HG03442 (cell line): ENCODE measurements around the gene DDX19B.
"Not testable (repeated sequence)": the region's sequence is repeated elsewhere in the genome, so short reads cannot be mapped to it uniquely, and the experiment has no call there.

Source experiments
- ATAC-seq: cut with Tn5 transposase; IDR thresholded peaks from one replicate; pipeline ENCODE4 v1.9.1; 2021; ENCODE audit warnings: mild to moderate bottlenecking, moderate library complexity; ENCODE audit not compliant: unreplicated experiment

Gene DDX19B

DNA sequence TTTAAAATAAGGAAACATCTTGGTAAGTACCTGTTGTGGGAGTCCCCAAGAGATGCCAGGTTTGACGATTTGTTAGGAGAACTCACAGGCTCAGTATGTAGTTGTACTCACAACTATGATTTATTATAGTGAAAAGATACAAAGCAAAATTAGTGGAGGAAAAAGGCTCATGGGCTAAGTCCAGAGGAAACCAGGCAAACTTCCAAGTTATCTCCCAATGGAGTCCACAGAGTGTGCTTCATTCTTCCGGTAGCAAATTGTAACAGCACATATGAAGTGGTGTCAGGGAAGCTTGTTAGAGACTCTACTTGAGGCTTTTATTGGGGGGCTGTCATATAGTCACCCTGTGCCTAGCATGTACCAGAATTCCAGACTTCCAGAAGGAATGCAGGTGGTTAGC is 50.0 kb downstream of the DDX19B start:
- ATAC-seq: no peak

DNA sequence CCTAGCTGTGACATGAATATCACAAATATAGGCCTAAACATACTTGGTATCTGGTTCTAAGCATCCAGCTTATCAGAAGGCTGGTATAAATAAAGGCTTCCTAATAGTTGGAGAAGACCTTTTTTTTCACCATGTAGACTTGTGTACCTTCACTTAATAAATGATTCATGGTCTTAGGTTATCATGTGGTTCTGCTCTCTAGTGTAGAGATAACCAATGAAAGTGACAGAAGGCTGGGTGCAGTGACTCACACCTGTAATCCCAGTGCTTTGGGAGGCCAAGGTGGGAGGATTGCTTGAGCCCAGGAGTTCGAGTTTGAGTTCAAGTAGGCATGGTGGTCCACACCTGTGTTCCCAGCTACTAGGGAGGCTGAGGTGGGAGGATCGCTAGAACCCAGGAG is 50.8 kb downstream of the DDX19B start:
- no peak for ATAC-seq

DNA sequence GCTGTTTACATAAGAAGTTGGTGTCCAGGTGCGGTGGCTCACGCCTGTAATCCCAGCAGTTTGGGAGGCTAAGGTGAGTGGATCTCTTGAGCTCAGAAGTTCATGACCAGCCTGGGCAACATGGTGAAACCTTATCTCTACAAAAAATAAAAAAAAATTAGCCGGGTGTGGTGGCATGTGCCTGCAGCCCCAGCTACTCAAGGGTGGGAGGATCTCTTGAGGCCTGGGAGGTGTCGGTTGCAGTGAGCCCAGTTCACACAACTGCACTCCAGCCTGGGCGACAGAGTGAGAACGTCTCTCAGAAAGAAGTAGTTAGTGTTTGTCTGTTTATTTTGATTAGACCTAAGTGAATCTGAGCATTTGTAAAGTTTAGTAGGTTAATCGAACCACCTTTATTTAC is 60.6 kb downstream of the DDX19B start:
- no peak for ATAC-seq

DNA sequence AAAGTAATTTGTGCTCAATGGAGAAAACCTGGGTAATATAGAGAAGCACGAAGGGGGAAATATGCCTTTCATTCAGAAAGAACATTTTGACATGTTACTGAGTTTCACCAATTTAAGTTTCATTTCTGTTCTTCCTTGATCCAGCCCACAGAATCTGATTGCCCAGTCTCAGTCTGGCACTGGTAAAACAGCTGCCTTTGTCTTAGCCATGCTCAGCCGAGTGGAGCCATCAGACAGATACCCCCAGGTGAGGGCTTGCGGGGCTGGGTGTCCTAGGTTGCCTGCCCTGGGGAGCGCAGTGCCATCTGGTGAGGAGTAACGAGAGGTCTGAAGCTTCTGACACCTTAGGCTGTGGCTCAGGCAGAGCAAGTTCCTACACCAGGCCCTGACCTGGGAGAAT is 65.4 kb downstream of the DDX19B start:
- no peak for ATAC-seq

DNA sequence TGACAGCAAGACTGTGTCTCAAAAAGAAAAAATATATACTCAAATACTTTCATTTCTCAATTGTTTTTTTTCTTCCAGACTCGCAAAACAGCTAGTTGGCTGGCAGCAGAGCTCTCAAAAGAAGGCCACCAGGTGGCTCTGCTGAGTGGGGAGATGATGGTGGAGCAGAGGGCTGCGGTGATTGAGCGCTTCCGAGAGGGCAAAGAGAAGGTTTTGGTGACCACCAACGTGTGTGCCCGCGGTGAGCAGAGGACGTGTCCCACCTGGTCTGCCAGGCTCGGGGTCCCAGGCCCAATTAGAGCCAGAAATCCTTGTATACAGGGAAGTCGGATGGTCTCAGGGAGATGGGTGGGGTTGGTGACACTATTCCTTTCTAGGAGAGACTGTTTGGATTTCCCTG is 71.2 kb downstream of the DDX19B start:
- not testable (repeated sequence) for ATAC-seq

DNA sequence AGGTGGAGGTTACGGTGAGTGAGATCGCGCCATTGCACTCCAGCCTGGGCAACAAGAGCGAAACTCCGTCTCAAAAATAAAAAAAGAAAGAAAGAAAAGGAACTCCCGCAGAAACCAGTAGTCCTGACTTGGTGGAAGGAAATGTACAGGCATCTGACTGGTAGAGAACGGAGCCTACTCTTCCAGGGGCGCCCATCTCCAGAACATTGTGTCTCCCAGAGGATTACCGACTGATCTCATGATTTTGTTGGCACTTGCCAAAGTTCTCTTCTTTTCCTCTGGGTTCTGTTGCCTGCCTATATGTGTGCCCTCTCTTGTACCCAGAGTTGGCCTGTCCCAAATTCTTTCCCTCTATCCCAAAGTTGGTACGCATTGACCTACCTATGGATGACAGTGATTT is 71.9 kb downstream of the DDX19B start:
- no peak for ATAC-seq

DNA sequence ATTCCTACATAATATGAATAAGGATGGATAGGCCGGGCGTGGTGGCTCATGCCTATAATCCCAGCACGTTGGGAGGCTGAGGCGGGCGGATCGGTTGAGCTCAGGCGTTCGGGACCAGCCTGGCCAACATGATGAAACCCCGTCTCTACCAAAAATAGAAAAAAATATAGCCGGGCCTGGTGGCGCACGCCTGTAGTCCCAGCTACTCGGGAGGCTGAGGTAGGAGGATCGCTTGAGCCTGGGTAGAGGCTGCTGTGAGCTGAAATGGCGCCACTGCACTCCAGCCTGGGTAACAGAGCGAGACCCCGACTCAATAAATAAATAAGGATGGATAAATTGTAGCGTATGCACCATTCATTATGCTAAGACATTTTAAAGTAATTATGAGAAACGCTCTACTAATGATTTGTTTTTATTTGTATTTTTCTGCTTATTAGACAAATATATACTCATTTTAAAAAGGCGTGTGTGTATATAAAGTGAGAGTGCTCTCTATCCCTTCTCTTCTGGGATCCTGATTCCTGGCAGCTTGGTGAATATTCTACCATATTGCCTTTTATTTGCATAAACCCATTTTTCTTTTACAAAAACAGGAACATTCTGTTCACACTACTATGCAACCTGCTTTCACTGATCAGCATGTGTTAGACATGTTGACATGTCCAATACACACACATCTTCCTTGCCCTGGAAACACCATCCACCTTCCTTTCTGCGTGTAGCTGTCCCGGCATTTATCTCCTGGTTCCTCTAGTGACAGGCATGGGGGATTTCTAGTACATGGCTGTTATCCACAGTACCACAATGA is 74.1 kb downstream of the DDX19B start:
- ATAC-seq: no peak

DNA sequence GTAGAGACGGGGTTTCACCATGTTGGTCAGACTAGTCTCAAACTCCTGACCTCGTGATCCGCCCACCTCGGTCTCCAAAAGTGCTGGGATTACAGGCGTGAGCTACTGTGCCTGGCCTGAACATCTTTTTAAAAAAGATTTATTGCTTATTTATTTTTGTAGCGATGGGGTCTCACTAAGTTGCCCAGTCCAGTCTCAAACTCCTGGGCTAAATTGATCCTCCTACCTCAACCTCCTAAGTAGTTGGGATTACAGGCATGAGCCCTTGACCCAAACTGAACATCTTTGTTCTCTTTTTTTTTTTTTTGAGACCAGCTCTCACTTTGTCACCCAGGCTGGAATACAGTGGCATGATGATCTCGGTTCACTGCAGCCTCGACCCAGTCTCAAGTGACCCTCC is 75.2 kb downstream of the DDX19B start:
- no peak for ATAC-seq

DNA sequence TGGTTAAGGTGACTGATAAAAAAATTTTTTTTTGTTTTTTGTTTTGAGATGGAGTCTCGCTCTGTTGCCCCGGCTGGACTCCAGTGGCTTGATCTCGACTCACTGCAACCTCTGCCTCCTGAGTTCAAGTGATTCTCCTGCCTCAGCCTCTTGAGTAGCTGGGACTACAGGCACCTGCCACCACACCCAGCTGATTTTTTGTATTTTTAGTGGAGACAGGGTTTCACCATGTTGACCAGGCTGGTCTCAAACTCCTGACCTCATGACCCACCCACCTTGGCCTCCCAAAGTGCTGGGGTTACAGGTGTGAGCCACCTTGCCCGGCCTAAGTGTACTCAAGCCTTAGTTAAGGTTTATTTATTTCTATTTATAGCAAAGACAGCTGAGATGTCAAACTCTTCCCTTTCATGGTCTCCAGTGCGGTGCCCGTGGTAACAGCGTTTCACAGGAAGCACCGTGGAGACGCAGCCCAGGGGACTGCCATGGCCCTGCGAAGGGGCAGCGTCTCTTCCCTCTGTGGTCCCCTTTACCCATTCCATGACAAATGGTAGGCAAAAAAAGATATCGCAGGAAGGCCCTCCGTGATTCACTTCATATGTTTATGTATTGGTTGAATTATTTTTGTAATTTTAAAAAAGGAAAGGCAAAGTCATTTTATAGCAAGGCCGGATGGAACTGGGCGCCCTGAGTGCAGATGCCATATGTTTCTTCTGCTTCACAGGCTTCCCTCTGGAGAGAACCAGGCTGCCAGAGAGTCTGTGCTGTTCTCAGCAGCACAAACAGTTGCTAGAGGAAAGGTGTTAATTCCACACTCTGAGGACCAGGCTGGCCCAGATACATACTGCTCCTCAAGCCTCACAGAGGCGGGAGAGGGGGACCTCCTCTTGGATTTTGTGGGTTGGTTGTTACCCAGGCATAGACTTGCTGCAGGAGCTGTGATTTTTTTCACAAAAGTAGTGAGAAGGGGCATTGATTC is 76.9 kb downstream of the DDX19B start:
- ATAC-seq: no peak

DNA sequence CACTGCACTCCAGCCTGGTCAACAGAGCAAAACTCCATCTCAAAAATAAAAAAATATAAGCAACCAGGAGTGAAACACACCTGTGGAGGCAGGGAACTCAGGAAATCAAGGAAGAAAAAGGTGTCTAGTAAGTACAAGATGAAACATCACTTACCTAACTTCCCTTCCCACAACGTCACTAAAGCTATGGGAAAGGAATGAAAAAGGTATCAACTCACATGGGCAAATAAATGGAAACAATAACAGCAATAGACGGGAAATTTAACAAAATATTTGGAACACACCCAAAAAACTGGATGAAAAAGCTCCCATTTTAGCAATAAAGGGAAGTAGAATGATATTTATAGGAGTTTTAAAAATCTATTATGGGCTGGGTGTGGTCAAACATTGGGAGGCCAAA is 78.8 kb downstream of the DDX19B start:
- no peak for ATAC-seq

DNA sequence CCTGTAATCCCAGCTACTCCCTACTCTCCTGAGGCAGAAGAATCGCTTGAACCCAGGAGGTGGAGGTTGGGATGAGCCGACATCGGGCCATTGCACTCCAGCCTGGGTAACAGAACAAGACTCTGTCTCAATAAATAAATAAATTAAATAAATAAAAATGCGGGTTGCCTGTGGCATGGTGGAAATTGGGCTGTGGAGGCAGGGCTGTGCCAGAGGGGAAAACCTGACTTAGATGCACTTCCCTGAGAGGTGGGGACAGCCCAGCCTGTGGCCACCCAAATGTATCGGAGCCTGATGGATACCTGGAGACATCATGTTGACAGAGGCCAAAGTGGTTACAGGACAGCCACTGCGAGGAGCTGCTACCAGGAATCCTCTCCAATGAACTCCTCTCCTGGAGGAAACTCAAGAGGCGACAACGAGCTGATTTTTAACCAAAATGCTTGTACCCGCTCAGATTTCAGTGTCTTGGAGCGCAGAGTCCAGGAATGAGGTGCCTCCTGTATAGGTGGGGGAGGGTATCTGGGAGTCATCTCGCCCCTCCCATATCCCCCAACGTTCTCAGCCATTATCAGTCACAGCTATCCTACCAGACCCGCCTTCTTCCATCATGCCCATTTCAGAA is 80.0 kb downstream of the DDX19B start:
- ATAC-seq: no peak

DNA sequence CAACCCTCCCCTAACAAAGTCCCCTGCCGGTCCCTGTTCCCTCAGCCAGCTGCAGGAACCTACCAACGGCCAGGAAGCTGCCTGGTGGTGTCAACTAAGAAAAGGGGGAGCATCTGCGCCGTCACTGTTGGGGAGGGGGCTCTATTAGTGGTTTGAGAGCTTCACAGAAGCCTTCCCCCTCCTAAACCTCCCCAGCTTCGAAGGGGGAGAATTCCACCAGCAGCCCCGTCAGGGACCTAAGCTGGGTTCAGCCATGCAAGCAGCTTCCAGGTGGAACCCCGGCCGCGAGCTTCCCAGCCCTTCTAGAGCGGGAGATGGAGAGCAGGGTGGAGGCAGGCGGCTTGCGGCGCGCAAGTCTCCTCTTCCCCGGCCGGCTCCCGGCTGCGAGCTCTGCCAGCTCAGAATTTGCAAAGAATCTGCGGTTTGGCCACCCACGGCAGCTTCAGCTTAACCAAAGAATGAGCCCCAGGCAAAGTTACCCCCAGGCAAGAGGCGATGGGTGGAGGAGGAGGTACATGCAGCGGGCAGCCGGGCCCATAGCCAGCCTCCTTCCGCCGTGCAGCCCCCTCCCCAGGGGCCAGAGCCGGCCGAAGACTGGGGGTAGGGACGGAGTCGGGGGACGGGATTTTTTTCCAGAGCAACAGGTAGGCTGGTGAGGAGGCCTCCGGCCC is 81.4 kb downstream of the DDX19B start:
- ATAC-seq: peak; percentile 18

DNA sequence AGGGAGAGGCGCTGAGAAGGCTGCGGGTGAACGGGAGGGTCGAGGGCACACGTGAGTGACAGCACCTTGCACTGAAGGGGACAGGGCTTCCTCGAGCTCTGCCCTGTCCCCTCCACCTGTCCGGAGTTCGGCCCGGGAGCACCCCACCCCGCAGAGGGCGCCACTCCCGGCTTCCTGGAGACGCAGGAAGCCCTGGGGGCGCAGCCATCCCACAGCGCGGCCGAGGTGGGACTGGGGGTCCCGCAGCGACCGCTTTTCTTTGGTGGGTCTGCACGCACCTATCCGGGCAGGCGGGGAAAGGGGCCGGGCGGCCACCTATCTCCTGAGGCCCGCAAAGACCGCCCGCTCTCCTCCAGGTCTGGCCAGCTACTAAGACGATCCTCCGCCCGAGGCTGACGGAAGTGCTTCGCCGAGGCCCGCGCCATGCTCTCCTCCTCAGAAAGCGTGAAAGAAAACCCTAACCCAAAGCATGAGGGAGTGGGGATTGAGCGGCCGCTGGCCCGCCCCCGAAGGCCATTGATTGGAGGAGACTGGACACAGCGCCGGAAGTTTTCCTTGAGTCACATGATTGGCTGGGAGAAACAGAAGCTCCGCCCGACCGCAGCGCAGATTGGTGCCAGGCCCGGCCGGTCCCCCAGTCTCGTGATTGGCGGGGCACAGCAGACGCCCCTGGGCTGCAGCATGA is 82.1 kb downstream of the DDX19B start:
- peak; percentile 82 for ATAC-seq

DNA sequence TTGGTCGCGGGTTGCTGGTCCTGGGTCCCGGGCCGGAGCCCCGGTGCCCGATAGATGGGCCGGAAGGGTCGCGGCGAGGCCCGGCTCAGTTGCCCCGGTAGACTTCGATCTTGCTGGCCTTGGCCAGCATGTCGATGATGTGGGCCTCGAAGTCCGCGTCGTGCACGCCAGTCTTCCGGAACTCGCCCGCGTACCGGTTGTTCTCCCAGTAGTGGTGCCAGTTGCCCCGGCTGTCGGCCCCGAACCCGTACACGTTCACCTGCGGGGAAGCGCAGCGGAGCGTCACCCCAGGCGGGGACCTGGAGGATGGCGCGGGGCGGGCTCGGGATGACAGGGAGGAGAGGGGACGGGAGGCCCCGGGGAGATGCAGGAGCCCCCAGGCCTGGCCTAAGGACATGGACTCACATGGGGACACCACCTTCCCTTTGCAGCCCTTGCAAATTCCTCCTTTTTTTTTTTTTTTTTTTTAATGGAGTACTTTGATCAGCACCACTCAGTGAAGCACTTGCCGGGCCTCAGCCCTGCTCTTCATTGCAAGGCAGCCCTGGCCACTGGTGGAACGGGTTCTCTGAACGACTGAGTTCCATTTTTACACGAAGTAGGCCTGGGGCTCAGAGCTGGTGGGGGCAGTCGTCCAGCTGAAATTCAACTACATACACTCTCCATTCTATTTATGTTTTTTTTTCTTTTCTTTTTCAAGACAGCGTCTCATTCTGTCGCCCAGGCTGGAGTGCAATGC is 82.8 kb downstream of the DDX19B start:
- no peak for ATAC-seq

DNA sequence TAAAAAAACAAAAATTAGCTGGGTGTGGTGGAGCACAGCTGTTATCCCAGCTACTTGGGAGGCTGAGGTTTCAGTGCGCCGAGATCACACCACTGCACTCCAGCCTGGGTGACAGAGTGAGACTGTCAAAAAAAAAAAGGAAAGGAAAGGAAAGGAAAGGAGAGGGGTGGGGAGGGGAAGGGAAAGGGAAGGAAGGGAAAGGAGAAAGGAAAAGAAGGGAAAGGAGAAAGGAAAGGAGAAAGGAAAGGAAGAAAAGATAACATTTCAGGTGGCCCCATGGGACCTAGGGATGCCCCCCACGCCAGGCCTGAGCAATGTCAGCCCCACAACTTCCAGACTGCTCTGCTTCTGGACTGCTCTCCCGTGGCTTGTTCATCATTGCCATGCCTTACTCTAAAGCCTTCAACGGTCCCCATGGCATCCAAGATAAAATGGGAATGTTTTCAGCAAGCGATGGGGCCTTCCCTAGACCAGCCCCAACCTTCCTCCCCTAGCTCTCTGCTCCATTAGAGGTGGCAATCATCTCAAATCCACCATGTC is 84.5 kb downstream of the DDX19B start:
- ATAC-seq: no peak
